ENCODE data around the gene ATRN.
"Not testable (repeated sequence)": the region's sequence is repeated elsewhere in the genome, so short reads cannot be mapped to it uniquely, and the experiment has no call there.

Gene ATRN

GRCh38 chr20:3470627-3471396 is at the start of gene ATRN:
ATRN (plus strand) TSS chr20:3471018; CDS start chr20:3471108, 90 bp downstream.
- H3K9me3 ChIP-seq (ENCODE audit: control insufficient read depth in 1 of 2, low read length in 2 of 2), result no peaks in the 10 kb centered on the region
- H3K27ac ChIP-seq (ENCODE audit: low read length), result peak within 1 kb of the TSS; percentile 77
- no peaks in the 10 kb centered on the region for H3K27me3 ChIP-seq (ENCODE audit: low read depth, low read length)
- H3K4me3 ChIP-seq (ENCODE audit: low read depth in 1 of 2, low read length in 2 of 2), result peak within 1 kb of the TSS; percentile 83 to 99
- peaks cover 19 to 26% of the 10 kb centered on the region in 2 donors for H3K4me1 ChIP-seq (ENCODE audit: control insufficient read depth in 1 of 2, insufficient read depth in 2 of 2, low read length in 2 of 2)
- no peaks in the 10 kb centered on the region for H3K36me3 ChIP-seq (ENCODE audit: control insufficient read depth in 1 of 2, insufficient read depth in 2 of 2, low read length in 2 of 2)

- Histone ChIP-seq H3K27me3 (ENCODE audit: low read depth, low read length) (no peaks in the 10 kb centered on the region), H3K4me1 (ENCODE audit: control insufficient read depth in 1 of 2, insufficient read depth in 2 of 2, low read length in 2 of 2) (no peaks in the 10 kb centered on the region), H3K4me3 (ENCODE audit: low read depth in 1 of 2, low read length in 2 of 2) (no peak overlapping the region), H3K27ac (ENCODE audit: low read length) (no peak overlapping the region), H3K36me3 (ENCODE audit: control insufficient read depth in 1 of 2, insufficient read depth in 2 of 2, low read length in 2 of 2) (no peaks in the 10 kb centered on the region), H3K9me3 (ENCODE audit: control insufficient read depth in 1 of 2, low read length in 2 of 2) (no peaks in the 10 kb centered on the region)
Observed at GRCh38 chr20:3421985-3422384, 48.8 kb upstream of the ATRN start.

GRCh38 chr20:3423126-3423525 is 47.7 kb upstream of the ATRN start:
- Histone ChIP-seq H3K4me3 (ENCODE audit: low read depth in 1 of 2, low read length in 2 of 2) (no peak overlapping the region), H3K9me3 (ENCODE audit: control insufficient read depth in 1 of 2, low read length in 2 of 2) (no peaks in the 10 kb centered on the region), H3K36me3 (ENCODE audit: control insufficient read depth in 1 of 2, insufficient read depth in 2 of 2, low read length in 2 of 2) (no peaks in the 10 kb centered on the region), H3K27ac (ENCODE audit: low read length) (no peak overlapping the region), H3K4me1 (ENCODE audit: control insufficient read depth in 1 of 2, insufficient read depth in 2 of 2, low read length in 2 of 2) (no peaks in the 10 kb centered on the region), H3K27me3 (ENCODE audit: low read depth, low read length) (no peaks in the 10 kb centered on the region)

- not testable (repeated sequence) for H3K4me3 ChIP-seq (ENCODE audit: low read depth in 1 of 2, low read length in 2 of 2); H3K36me3 ChIP-seq (ENCODE audit: control insufficient read depth in 1 of 2, insufficient read depth in 2 of 2, low read length in 2 of 2); H3K27ac ChIP-seq (ENCODE audit: low read length); H3K4me1 ChIP-seq (ENCODE audit: control insufficient read depth in 1 of 2, insufficient read depth in 2 of 2, low read length in 2 of 2); H3K9me3 ChIP-seq (ENCODE audit: control insufficient read depth in 1 of 2, low read length in 2 of 2); H3K27me3 ChIP-seq (ENCODE audit: low read depth, low read length)
Observed at GRCh38 chr20:3426766-3427165, 44.1 kb upstream of the ATRN start.

GRCh38 chr20:3430376-3431069 is 40.3 kb upstream of the ATRN start:
- Histone ChIP-seq H3K9me3 (ENCODE audit: control insufficient read depth in 1 of 2, low read length in 2 of 2) (no peaks in the 10 kb centered on the region), H3K4me3 (ENCODE audit: low read depth in 1 of 2, low read length in 2 of 2) (no peak overlapping the region), H3K36me3 (ENCODE audit: control insufficient read depth in 1 of 2, insufficient read depth in 2 of 2, low read length in 2 of 2) (no peaks in the 10 kb centered on the region), H3K27ac (ENCODE audit: low read length) (no peak overlapping the region), H3K4me1 (ENCODE audit: control insufficient read depth in 1 of 2, insufficient read depth in 2 of 2, low read length in 2 of 2) (no peaks in the 10 kb centered on the region), H3K27me3 (ENCODE audit: low read depth, low read length) (no peaks in the 10 kb centered on the region)

GRCh38 chr20:3431109-3431508 is 39.7 kb upstream of the ATRN start:
- Histone ChIP-seq H3K9me3 (ENCODE audit: control insufficient read depth in 1 of 2, low read length in 2 of 2) (no peaks in the 10 kb centered on the region), H3K4me1 (ENCODE audit: control insufficient read depth in 1 of 2, insufficient read depth in 2 of 2, low read length in 2 of 2) (no peaks in the 10 kb centered on the region), H3K27me3 (ENCODE audit: low read depth, low read length) (no peaks in the 10 kb centered on the region), H3K4me3 (ENCODE audit: low read depth in 1 of 2, low read length in 2 of 2) (no peak overlapping the region), H3K27ac (ENCODE audit: low read length) (no peak overlapping the region), H3K36me3 (ENCODE audit: control insufficient read depth in 1 of 2, insufficient read depth in 2 of 2, low read length in 2 of 2) (no peaks in the 10 kb centered on the region)

GRCh38 chr20:3432844-3433243 is 38.0 kb upstream of the ATRN start:
- H3K36me3 ChIP-seq (ENCODE audit: control insufficient read depth in 1 of 2, insufficient read depth in 2 of 2, low read length in 2 of 2), result no peaks in the 10 kb centered on the region
- H3K27me3 ChIP-seq (ENCODE audit: low read depth, low read length), result no peaks in the 10 kb centered on the region
- H3K27ac ChIP-seq (ENCODE audit: low read length), result no peak overlapping the region
- H3K4me3 ChIP-seq (ENCODE audit: low read depth in 1 of 2, low read length in 2 of 2), result no peak overlapping the region
- H3K9me3 ChIP-seq (ENCODE audit: control insufficient read depth in 1 of 2, low read length in 2 of 2), result no peaks in the 10 kb centered on the region
- H3K4me1 ChIP-seq (ENCODE audit: control insufficient read depth in 1 of 2, insufficient read depth in 2 of 2, low read length in 2 of 2), result no peaks in the 10 kb centered on the region

- Histone ChIP-seq H3K9me3 (ENCODE audit: control insufficient read depth in 1 of 2, low read length in 2 of 2) (no peaks in the 10 kb centered on the region), H3K4me3 (ENCODE audit: low read depth in 1 of 2, low read length in 2 of 2) (no peak overlapping the region), H3K27ac (ENCODE audit: low read length) (no peak overlapping the region), H3K36me3 (ENCODE audit: control insufficient read depth in 1 of 2, insufficient read depth in 2 of 2, low read length in 2 of 2) (no peaks in the 10 kb centered on the region), H3K4me1 (ENCODE audit: control insufficient read depth in 1 of 2, insufficient read depth in 2 of 2, low read length in 2 of 2) (no peaks in the 10 kb centered on the region), H3K27me3 (ENCODE audit: low read depth, low read length) (no peaks in the 10 kb centered on the region)
Observed at GRCh38 chr20:3433744-3434143, 37.1 kb upstream of the ATRN start.

- Histone ChIP-seq H3K9me3 (ENCODE audit: control insufficient read depth in 1 of 2, low read length in 2 of 2) (no peaks in the 10 kb centered on the region), H3K36me3 (ENCODE audit: control insufficient read depth in 1 of 2, insufficient read depth in 2 of 2, low read length in 2 of 2) (no peaks in the 10 kb centered on the region), H3K4me3 (ENCODE audit: low read depth in 1 of 2, low read length in 2 of 2) (no peak overlapping the region), H3K27me3 (ENCODE audit: low read depth, low read length) (no peaks in the 10 kb centered on the region), H3K4me1 (ENCODE audit: control insufficient read depth in 1 of 2, insufficient read depth in 2 of 2, low read length in 2 of 2) (no peaks in the 10 kb centered on the region), H3K27ac (ENCODE audit: low read length) (no peak overlapping the region)
Observed at GRCh38 chr20:3434232-3434631, 36.6 kb upstream of the ATRN start.

GRCh38 chr20:3436864-3437574 is 33.8 kb upstream of the ATRN start:
- Histone ChIP-seq H3K36me3 (ENCODE audit: control insufficient read depth in 1 of 2, insufficient read depth in 2 of 2, low read length in 2 of 2) (no peaks in the 10 kb centered on the region), H3K9me3 (ENCODE audit: control insufficient read depth in 1 of 2, low read length in 2 of 2) (no peaks in the 10 kb centered on the region), H3K27me3 (ENCODE audit: low read depth, low read length) (no peaks in the 10 kb centered on the region), H3K27ac (ENCODE audit: low read length) (no peak overlapping the region), H3K4me1 (ENCODE audit: control insufficient read depth in 1 of 2, insufficient read depth in 2 of 2, low read length in 2 of 2) (no peaks in the 10 kb centered on the region), H3K4me3 (ENCODE audit: low read depth in 1 of 2, low read length in 2 of 2) (no peak overlapping the region)

GRCh38 chr20:3446779-3447178 is 24.0 kb upstream of the ATRN start:
- no peak overlapping the region for H3K4me3 ChIP-seq (ENCODE audit: low read depth in 1 of 2, low read length in 2 of 2)
- no peaks in the 10 kb centered on the region for H3K4me1 ChIP-seq (ENCODE audit: control insufficient read depth in 1 of 2, insufficient read depth in 2 of 2, low read length in 2 of 2)
- H3K27ac ChIP-seq (ENCODE audit: low read length), result no peak overlapping the region
- no peaks in the 10 kb centered on the region for H3K36me3 ChIP-seq (ENCODE audit: control insufficient read depth in 1 of 2, insufficient read depth in 2 of 2, low read length in 2 of 2)
- H3K9me3 ChIP-seq (ENCODE audit: control insufficient read depth in 1 of 2, low read length in 2 of 2), result no peaks in the 10 kb centered on the region
- no peaks in the 10 kb centered on the region for H3K27me3 ChIP-seq (ENCODE audit: low read depth, low read length)

Measured in muscle layer of duodenum (tissue), 2 donors.